Loucy (cell line): ENCODE data around the gene PBRM1.

ENCODE experiments used
- CTCF ChIP-seq: fragments of 200-600 bp; sonication (generic); conservative IDR thresholded peaks from 2 replicates; pipeline ENCODE4 v1.5.1; 2014; ENCODE audit warnings: mild to moderate bottlenecking, antibody characterized with exemption, low read length
- EZH2phosphoT487 ChIP-seq: fragments of 200-600 bp; IDR thresholded peaks from 2 replicates; pipeline ENCODE4 v1.6.1; 2018; ENCODE audit warnings: antibody characterized with exemption, mild to moderate bottlenecking, moderate library complexity, borderline replicate concordance

- TF ChIP-seq CTCF (no peak), EZH2phosphoT487 (no peak)
Observed at GRCh38 chr3:52498137-52499054, 187.3 kb downstream of the PBRM1 start.
